ENCODE measurements around the gene TNFRSF17.
A peak's percentile ranks its signal among the peaks of the same experiment; 100 is the strongest.
"Not testable (repeated sequence)": the region's sequence is repeated elsewhere in the genome, so short reads cannot be mapped to it uniquely, and the experiment has no call there.

TNFRSF17 gene

DNA sequence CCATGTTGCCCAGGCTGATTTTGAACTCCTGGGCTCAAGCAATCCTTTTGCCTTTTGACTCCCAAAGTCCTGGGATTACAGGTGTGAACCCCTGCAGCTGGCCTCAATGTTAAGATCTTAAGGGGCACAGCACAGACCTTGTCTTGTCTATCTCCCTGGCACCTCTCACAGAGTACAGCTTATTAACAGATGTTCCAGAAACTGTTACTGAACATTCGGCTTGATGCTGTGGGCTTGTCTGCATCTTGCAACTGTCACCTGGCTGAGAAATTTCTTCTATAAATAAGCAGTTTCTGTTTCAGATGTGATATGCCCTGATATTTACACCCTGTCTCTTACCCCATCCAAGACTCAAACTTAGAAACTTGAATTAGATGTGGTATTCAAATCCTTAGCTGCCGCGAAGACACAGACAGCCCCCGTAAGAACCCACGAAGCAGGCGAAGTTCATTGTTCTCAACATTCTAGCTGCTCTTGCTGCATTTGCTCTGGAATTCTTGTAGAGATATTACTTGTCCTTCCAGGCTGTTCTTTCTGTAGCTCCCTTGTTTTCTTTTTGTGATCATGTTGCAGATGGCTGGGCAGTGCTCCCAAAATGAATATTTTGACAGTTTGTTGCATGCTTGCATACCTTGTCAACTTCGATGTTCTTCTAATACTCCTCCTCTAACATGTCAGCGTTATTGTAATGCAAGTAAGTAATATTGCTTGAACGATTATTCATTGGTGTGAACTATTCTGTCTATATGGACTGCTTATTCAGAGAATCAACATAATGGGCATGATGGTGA is at the start of gene TNFRSF17:
Gene TNFRSF17 (plus strand): TSS at position 450 of the 791 bp plus-strand sequence. CDS start 115 bp downstream, at position 565.
- TF ChIP-seq, protein P1, sequence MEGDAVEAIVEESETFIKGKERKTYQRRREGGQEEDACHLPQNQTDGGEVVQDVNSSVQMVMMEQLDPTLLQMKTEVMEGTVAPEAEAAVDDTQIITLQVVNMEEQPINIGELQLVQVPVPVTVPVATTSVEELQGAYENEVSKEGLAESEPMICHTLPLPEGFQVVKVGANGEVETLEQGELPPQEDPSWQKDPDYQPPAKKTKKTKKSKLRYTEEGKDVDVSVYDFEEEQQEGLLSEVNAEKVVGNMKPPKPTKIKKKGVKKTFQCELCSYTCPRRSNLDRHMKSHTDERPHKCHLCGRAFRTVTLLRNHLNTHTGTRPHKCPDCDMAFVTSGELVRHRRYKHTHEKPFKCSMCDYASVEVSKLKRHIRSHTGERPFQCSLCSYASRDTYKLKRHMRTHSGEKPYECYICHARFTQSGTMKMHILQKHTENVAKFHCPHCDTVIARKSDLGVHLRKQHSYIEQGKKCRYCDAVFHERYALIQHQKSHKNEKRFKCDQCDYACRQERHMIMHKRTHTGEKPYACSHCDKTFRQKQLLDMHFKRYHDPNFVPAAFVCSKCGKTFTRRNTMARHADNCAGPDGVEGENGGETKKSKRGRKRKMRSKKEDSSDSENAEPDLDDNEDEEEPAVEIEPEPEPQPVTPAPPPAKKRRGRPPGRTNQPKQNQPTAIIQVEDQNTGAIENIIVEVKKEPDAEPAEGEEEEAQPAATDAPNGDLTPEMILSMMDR (IDR thresholded peaks at IDR 0.05; ENCODE audit: borderline replicate concordance, insufficient read depth, low read depth, low read length): no peak
- H3K4me3 ChIP-seq (ENCODE audit: low read depth, low read length): peak within 1 kb of the TSS; percentile 26

DNA sequence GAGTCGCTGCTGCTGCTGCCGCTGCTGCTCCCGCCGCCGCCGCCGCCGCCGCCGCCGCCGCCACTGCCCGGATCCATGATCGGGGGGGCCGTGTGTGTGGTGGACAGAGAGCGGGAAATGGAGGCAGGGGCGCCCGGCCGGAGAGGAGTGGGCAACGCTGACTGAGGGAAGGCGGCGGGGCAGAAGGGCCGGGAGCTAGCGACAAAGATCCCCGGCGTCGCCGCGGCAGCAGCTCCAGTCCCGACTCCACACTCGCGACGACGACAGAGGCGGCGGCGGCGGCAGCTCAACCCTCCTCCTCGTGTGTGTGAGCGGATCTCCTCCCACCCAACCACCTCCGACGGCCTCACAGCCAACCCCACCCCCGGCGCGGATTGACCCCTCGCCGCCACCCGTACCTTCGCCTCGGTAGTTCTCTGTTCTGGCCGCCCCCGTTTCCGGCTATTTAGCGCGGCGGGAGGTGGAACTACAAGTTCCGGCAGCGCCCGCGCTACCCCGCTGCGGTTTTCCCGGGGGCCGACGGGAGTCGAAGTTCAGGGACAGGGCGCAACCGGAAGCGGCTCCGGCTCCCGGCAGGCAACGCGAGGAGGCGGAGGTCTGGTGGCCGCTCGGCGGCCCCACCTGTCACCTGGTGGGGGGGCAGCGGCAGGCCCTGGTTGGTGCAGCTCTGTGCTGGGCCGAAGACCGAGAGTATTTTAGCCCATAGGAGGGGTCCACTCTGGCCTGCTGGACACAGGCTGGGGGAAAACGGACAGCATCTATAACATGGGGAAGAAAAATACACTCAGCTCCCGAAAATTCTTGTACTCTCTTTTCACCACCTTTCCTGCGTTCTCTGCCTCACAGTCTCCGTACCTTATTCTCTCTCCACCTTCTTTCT is 49.1 kb upstream of the TNFRSF17 start, which contains the start of gene GSPT1:
Gene GSPT1 (minus strand): TSS at position 313 of the 880 bp plus-strand sequence. CDS start 236 bp downstream, at position 77.
- H3K4me3 ChIP-seq (ENCODE audit: low read depth, low read length): peak within 1 kb of the TSS; percentile 76
- TF ChIP-seq, protein P1 (IDR thresholded peaks at IDR 0.05; ENCODE audit: borderline replicate concordance, insufficient read depth, low read depth, low read length): peak; percentile 34; the same call in 1 of the 2 replicates

- TF ChIP-seq, protein P1 (IDR thresholded peaks at IDR 0.05; ENCODE audit: borderline replicate concordance, insufficient read depth, low read depth, low read length): no peak
- no peak overlapping the region for H3K4me3 ChIP-seq (ENCODE audit: low read depth, low read length)
These were observed 48.3 kb upstream of the TNFRSF17 start for GRCh38 chr16:11916524-11917285.

GRCh38 chr16:11924046-11924445 is 41.0 kb upstream of the TNFRSF17 start:
- H3K4me3 ChIP-seq (ENCODE audit: low read depth, low read length): not testable (repeated sequence)

- H3K4me3 ChIP-seq (ENCODE audit: low read depth, low read length): not testable (repeated sequence)
These were observed 37.7 kb upstream of the TNFRSF17 start for GRCh38 chr16:11927350-11927749.

DNA sequence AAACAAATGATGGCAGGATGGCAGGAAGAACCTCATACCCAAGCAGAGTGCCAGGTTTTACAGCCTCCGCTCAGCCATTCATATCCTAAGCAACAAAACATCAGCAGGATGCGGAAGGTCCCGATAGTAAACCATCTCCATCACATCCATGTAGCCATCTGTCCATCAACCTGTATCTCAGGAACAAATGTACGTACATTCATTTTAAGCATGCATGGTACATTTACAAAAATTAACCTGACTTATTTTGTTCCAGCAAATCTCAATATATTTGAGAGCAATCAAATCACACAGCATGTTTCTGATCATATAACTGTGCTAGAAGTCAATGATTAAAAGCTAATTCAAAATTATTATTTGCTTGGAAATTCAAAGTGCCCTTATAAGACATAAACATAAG is 23.1 kb upstream of the TNFRSF17 start, which contains the start of gene NPIPB2:
Gene NPIPB2 (minus strand): TSS at position 101 of the 400 bp plus-strand sequence. CDS start 0 bp downstream, at position 101.
- not testable (repeated sequence) for H3K4me3 ChIP-seq (ENCODE audit: low read depth, low read length)

DNA sequence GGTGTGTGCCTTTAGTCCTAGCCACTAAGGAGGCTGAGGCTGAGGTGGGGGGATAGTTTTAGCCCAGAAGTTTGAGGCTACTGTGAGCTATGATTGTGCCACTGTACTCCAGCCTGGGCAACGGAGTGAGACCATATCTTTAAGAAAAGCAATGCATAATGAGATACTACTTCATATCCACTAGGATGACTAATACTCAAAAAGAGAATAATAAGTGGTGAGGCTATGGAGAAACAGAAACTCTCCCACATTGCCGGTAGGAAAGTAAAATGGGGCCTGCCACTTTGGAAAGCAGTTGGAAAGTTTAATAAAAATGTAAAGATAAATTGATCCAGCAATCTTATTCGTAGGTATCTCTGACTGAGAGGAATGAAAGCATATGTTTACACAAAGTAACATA is 18.6 kb upstream of the TNFRSF17 start:
- TF ChIP-seq, protein P1 (IDR thresholded peaks at IDR 0.05; ENCODE audit: borderline replicate concordance, insufficient read depth, low read depth, low read length): no peak
- no peak overlapping the region for H3K4me3 ChIP-seq (ENCODE audit: low read depth, low read length)

DNA sequence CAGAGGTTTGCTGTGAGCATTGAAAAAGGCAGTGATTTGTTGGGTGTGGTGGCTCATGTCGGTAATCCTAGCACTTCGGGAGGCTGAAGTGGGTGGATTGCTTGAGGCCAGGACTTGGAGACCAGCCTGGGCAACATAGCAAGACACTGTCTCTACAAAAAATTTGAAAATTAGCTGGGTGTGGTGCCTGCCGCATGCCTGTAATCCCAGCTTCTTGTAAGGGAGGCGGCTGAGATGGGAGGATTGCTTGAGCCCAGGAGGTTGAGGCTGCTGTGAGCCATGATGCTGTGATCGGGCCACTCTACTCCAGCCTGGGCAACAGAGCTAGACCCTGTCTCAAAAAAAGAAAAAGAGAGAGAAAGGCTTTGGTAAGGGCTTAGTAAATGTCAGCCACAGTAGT is 16.2 kb upstream of the TNFRSF17 start:
- TF ChIP-seq, protein P1 (IDR thresholded peaks at IDR 0.05; ENCODE audit: borderline replicate concordance, insufficient read depth, low read depth, low read length): no peak
- H3K4me3 ChIP-seq (ENCODE audit: low read depth, low read length): no peak overlapping the region

Measured in GM12875 (cell line).